Stimulated activated CD8-positive, alpha-beta memory T cell treated with anti-CD3 and anti-CD28 coated beads, Interleukin-7, amount 100 ng/mL, for 4 hours (primary cell): ENCODE measurements around the gene RAPGEF1.

Experiments used
- DNase-seq, 2 donors: peaks; one replicate each; pipeline ENCODE4 v3.0.0-alpha.2; 2020; ENCODE audit warnings: low read depth in 2 of 2

RAPGEF1 gene

GRCh38 chr9:131747352-131747751 lies 7.5 kb upstream of the RAPGEF1 start:
- no peak for DNase-seq

- DNase-seq = no peak
Observed at GRCh38 chr9:131745610-131746009, 5.7 kb upstream of the RAPGEF1 start.

GRCh38 chr9:131744720-131745201 lies 4.9 kb upstream of the RAPGEF1 start:
- DNase-seq = no peak

GRCh38 chr9:131744171-131744719 lies 4.4 kb upstream of the RAPGEF1 start:
- no peak for DNase-seq

GRCh38 chr9:131743501-131743900 lies 3.6 kb upstream of the RAPGEF1 start:
- DNase-seq = no peak

GRCh38 chr9:131743096-131743495 lies 3.2 kb upstream of the RAPGEF1 start:
- no peak for DNase-seq

GRCh38 chr9:131740898-131741297 lies 1.0 kb upstream of the RAPGEF1 start:
- DNase-seq = no peak

- DNase-seq = peak in 1 of 2 donors; percentile 37
Observed at GRCh38 chr9:131739133-131739958, 530 bp downstream of the RAPGEF1 start.

- DNase-seq = no peak
Observed at GRCh38 chr9:131738293-131739132, 1.4 kb downstream of the RAPGEF1 start.

GRCh38 chr9:131737426-131737825 lies 2.5 kb downstream of the RAPGEF1 start:
- no peak for DNase-seq

GRCh38 chr9:131736431-131736830 lies 3.4 kb downstream of the RAPGEF1 start:
- DNase-seq = no peak

- DNase-seq = no peak
Observed at GRCh38 chr9:131735238-131736128, 4.4 kb downstream of the RAPGEF1 start.

GRCh38 chr9:131734781-131735180 lies 5.1 kb downstream of the RAPGEF1 start:
- DNase-seq = no peak

- DNase-seq = peak in 1 of 2 donors; percentile 26
Observed at GRCh38 chr9:131734165-131734610, 5.7 kb downstream of the RAPGEF1 start.

- DNase-seq = peak in 1 of 2 donors; percentile 36
Observed at GRCh38 chr9:131733541-131734061, 6.3 kb downstream of the RAPGEF1 start.

GRCh38 chr9:131732636-131733289 lies 7.1 kb downstream of the RAPGEF1 start:
- no peak for DNase-seq

- no peak for DNase-seq
Observed at GRCh38 chr9:131732061-131732526, 7.8 kb downstream of the RAPGEF1 start.

GRCh38 chr9:131731644-131732043 lies 8.2 kb downstream of the RAPGEF1 start:
- no peak for DNase-seq

- DNase-seq = no peak
Observed at GRCh38 chr9:131731237-131731636, 8.6 kb downstream of the RAPGEF1 start.

GRCh38 chr9:131728961-131729360 lies 10.9 kb downstream of the RAPGEF1 start:
- peak in 1 of 2 donors; percentile 66 for DNase-seq
